NCI-H526 treated with DMSO at 0.1 percent for 48 hours (cell line): Measurements from ENCODE around the gene KCNQ1.

Source experiments
- DNase-seq: peaks from one replicate; lab custom pipeline; 2025; lab: John Stamatoyannopoulos, UW

KCNQ1 gene

DNA sequence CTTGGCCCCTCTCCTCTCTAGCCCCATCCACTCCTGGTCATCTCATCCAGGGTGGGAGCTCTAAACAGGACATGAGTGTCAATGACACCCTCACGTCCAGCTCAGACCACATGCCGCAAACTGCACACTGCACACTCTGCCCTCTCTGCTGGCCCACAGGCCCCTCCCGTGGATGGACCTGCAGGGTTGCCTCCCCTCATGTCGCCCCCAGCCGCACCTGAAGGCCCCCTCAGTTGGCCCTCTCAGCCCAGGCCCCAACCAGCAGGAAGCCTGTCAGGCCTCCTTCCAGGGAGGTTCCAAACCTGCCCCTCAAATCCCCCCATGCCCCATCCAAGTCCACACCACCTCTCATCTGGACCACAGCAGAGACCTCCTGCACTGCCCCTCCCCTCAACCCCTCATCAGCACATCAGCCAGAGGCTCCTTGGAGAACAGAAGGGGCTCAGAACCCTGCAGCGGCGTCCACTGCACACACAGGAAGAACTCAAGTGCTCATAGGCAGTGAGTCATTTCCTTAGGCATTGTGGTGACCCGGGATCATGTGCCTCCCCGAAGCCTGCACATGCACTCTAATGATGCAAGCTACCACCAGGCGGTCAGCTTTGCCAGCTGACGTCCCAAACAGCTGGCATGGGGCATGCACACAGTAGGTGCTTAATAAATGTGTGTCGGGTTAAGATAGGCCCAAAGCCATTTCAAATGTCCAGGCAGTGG lies 453.7 kb downstream of the KCNQ1 start:
- no peak for DNase-seq
